IMR-90 (cell line): ENCODE data around the gene SSR4. TPM values are rescaled to one million over a fixed set of nuclear protein-coding genes. Genes with fewer than 3 reads are reported as not detected.

Experiments
- ATAC-seq: fragments of 200-7000 bp; cut with Tn5 transposase; 2 replicates; pipeline ENCODE4 v1.9.1; 2020; ENCODE audit warnings: low read depth, mild to moderate bottlenecking, moderate library complexity
- BruUV-seq: library from RNA; stranded (reverse); fragments of 400-500 nt; replicated peaks from 2 replicates; lab custom pipeline; 2021; lab: Mats Ljungman, UMichigan
- CTCF ChIA-PET: fragments of 300-600 bp; formaldehyde crosslinking; extraction: SDS; loops from one replicate; lab custom pipeline; 2021; ENCODE audit warnings: antibody characterized with exemption; lab: Yijun Ruan, JAX
- POLR2A ChIA-PET: fragments of 300-600 bp; sonication (Branson Sonifier 250); formaldehyde crosslinking; loops from one replicate; lab custom pipeline; 2022; ENCODE audit warnings: antibody characterized with exemption; ENCODE audit not compliant: unreplicated experiment; lab: Charles Lee
- DNase-seq: peaks from one replicate; pipeline ENCODE4 v3.0.0; 2013
- H2AFZ ChIP-seq: replicated peaks from 2 replicates; pipeline ENCODE3; 2013; ENCODE audit warnings: low read length, mild to moderate bottlenecking; ENCODE audit not compliant: poor library complexity
- H2AK5ac ChIP-seq: 2 replicates; pipeline ENCODE4 v1.6.1; 2013; ENCODE audit warnings: low read depth, low read length, inconsistent platforms
- H2AK9ac ChIP-seq: replicated peaks from 2 replicates; pipeline ENCODE3; 2013; ENCODE audit warnings: mild to moderate bottlenecking, low read depth, low read length, moderate library complexity; ENCODE audit not compliant: poor library complexity
- H2BK120ac ChIP-seq: 2 replicates; pipeline ENCODE4 v1.6.1; 2013; ENCODE audit warnings: low read depth, low read length, inconsistent platforms
- H2BK15ac ChIP-seq: 3 replicates; pipeline ENCODE4 v1.6.1; 2013; ENCODE audit warnings: low read depth, low read length, inconsistent platforms
- H2BK20ac ChIP-seq: 2 replicates; pipeline ENCODE4 v1.6.1; 2013; ENCODE audit warnings: low read depth, mild to moderate bottlenecking, inconsistent platforms, low read length, moderate library complexity
- H2BK5ac ChIP-seq: 2 replicates; pipeline ENCODE4 v1.6.1; 2013; ENCODE audit warnings: mild to moderate bottlenecking, low read depth, low read length, inconsistent platforms; ENCODE audit not compliant: poor library complexity, severe bottlenecking
- H3K14ac ChIP-seq: replicated peaks from 2 replicates; pipeline ENCODE4 v1.6.1; 2013; ENCODE audit warnings: low read depth, low read length, inconsistent platforms
- H3K18ac ChIP-seq: 2 replicates; pipeline ENCODE4 v1.6.1; 2013; ENCODE audit warnings: low read depth, low read length, control low read depth
- H3K23ac ChIP-seq: 2 replicates; pipeline ENCODE4 v1.6.1; 2013; ENCODE audit warnings: low read depth, low read length, inconsistent platforms
- H3K27ac ChIP-seq: 2 replicates; pipeline ENCODE4 v1.5.1; 2013; ENCODE audit warnings: mild to moderate bottlenecking, control low read depth, low read length; ENCODE audit not compliant: insufficient read depth
- H3K27me3 ChIP-seq: 2 replicates; pipeline ENCODE4 v1.6.1; 2013; ENCODE audit warnings: low read length; ENCODE audit not compliant: control insufficient read depth, insufficient read depth
- H3K36me3 ChIP-seq: 2 replicates; pipeline ENCODE4 v1.6.1; 2013; ENCODE audit warnings: low read length, mixed read lengths; ENCODE audit not compliant: control insufficient read depth, insufficient read depth
- H3K4ac ChIP-seq: 2 replicates; pipeline ENCODE4 v1.6.1; 2013; ENCODE audit warnings: low read depth, low read length, inconsistent platforms
- H3K4me1 ChIP-seq: 2 replicates; pipeline ENCODE4 v1.6.1; 2013; ENCODE audit warnings: low read length, mixed read lengths; ENCODE audit not compliant: control insufficient read depth, insufficient read depth
- H3K4me2 ChIP-seq: 2 replicates; pipeline ENCODE4 v1.6.1; 2013; ENCODE audit warnings: low read depth, mild to moderate bottlenecking, control low read depth, low read length, moderate library complexity
- H3K4me3 ChIP-seq: 2 replicates; pipeline ENCODE4 v1.5.1; 2013; ENCODE audit warnings: low read depth, mild to moderate bottlenecking, control low read depth, low read length, moderate library complexity; ENCODE audit not compliant: insufficient read depth
- H3K56ac ChIP-seq: 2 replicates; pipeline ENCODE4 v1.6.1; 2013; ENCODE audit warnings: low read length, inconsistent platforms; ENCODE audit not compliant: insufficient read depth; ENCODE audit errors: extremely low read depth
- H3K79me1 ChIP-seq, 2 experiments: 2 replicates each; pipeline ENCODE4 v1.6.1; 2013; ENCODE audit warnings: low read length in 2 of 2, inconsistent platforms in 1 of 2, low read depth in 1 of 2
- H3K9ac ChIP-seq: 2 replicates; pipeline ENCODE4 v1.6.1; 2013; ENCODE audit warnings: low read depth, low read length, control low read depth
- H3K9me1 ChIP-seq: 2 replicates; pipeline ENCODE4 v1.6.1; 2013; ENCODE audit warnings: low read length, inconsistent platforms; ENCODE audit not compliant: insufficient read depth
- H3K9me3 ChIP-seq: 2 replicates; pipeline ENCODE4 v1.6.1; 2013; ENCODE audit warnings: low read length; ENCODE audit not compliant: control insufficient read depth, insufficient read depth
- H4K20me1 ChIP-seq: 2 replicates; pipeline ENCODE4 v1.6.1; 2013; ENCODE audit warnings: low read length, inconsistent platforms; ENCODE audit not compliant: insufficient read depth
- H4K5ac ChIP-seq: 2 replicates; pipeline ENCODE4 v1.6.1; 2013; ENCODE audit warnings: mild to moderate bottlenecking, low read depth, low read length, control low read depth
- H4K8ac ChIP-seq, 2 experiments: 2 replicates each; pipeline ENCODE4 v1.6.1; 2013; ENCODE audit warnings: low read depth in 2 of 2, low read length in 2 of 2, control low read depth in 1 of 2, inconsistent platforms in 1 of 2
- H4K91ac ChIP-seq: 2 replicates; pipeline ENCODE4 v1.6.1; 2013; ENCODE audit warnings: low read depth, low read length, inconsistent platforms; ENCODE audit not compliant: insufficient read depth
- BHLHE40 ChIP-seq: fragments of 150-350 bp; IDR thresholded peaks from 2 replicates; pipeline ENCODE4 v1.6.1; 2016; ENCODE audit warnings: mild to moderate bottlenecking, low read depth, low read length
- POLR2A ChIP-seq: IDR thresholded peaks from 2 replicates; pipeline ENCODE4 v1.6.1; 2012; ENCODE audit warnings: mild to moderate bottlenecking, low read depth, low read length
- RAD21 ChIP-seq: IDR thresholded peaks from 2 replicates; pipeline ENCODE4 v1.6.1; 2012; ENCODE audit warnings: low read length, improper control_type of control experiment
- WGBS, 2 experiments: methylation state at CpG; one replicate each; pipeline versions ENCODE4 v1.1.5 to v1.1.7; 2013; ENCODE audit warnings: missing lambda C conversion rate in 2 of 2; ENCODE audit not compliant: insufficient read length in 1 of 2; ENCODE audit errors: extremely low coverage in 2 of 2; 5-methylcytosine and 5-hydroxymethylcytosine counted together
- dilution Hi-C: fragments of 300-500 bp; cut with HindIII; formaldehyde crosslinking; loops from one replicate; pipeline ENCODE4 v1.14.3; 2018; ENCODE audit warnings: low sequenced_read_pairs; ENCODE audit not compliant: unreplicated experiment
- in situ Hi-C: fragments of 300-500 bp; cut with MboI; formaldehyde crosslinking; loops from 3 replicates; pipeline ENCODE4 v1.14.3; 2019; ENCODE audit warnings: low sequenced_read_pairs, inconsistent platforms, mixed read lengths
- intact Hi-C: fragments of 100-400 bp; cut with micrococcal nuclease; formaldehyde crosslinking; loops from 2 replicates; pipeline ENCODE4 v1.10.0; 2022
- polyA plus RNA-seq, 3 experiments: library from polyadenylated mRNA; depleted of rRNA; stranded (reverse); fragments of >200 nt; gene quantifications; 2 replicates each; pipeline ENCODE4 v1.2.3, GENCODE V29; 2012; ENCODE audit warnings: low replicate concordance in 1 of 3
- total RNA-seq: library from RNA; depleted of rRNA; stranded (reverse); fragments of >200 nt; gene quantifications from 2 replicates; pipeline ENCODE4 v1.2.3, GENCODE V29; 2012
- TF ChIP-seq, protein P1 (sequence below): fragments of 150-350 bp; IDR thresholded peaks from 2 replicates; pipeline ENCODE4 v1.6.1; 2017; ENCODE audit warnings: mild to moderate bottlenecking, antibody characterized with exemption, low read length, low read depth

The SSR4 gene
- total and polyA plus RNA-seq, 2 of the 4 experiments (the other 2 are of a cell fraction), result 141 to 480 TPM

DNA sequence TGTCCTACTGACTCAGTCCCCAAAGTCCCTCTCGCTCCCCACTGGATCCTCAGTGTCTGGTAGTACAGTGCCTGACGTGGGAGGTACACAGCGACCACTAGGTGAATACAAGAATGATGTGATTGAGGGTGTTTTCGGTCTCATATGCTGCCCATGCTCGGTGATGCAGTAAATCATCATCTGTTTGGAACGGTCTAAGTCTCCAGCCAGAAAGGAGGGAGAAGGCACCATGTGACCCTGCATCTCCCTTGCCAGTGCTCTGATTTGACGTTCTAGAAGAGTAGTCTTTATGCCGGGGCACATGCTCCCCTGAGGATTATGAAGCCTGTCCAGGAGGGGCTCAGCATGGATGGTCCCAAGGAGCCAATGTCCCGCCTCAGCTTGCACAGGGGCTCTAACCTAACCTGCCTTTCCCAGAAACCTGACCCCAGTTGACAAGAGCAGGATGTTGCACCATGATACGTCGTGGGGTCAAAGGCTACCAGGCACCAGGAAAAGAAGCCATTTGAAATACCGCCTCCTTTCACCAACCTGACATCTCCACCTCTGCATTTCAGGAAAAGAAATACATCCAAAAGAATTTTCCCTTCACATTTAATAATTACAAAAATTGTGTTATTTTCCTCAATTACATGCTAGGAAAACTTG, 44.2 kb upstream of the SSR4 start:
- POLR2A ChIA-PET, result no interaction called here
- Histone ChIP-seq H2AK9ac (no peak overlapping the region), H3K56ac (no peak overlapping the region), H4K8ac (no peak overlapping the region), H2AFZ (no peak overlapping the region), H2BK120ac (no peak overlapping the region), H3K4me1 (no peaks in the 10 kb centered on the region), H3K4ac (no peak overlapping the region), H2AK5ac (no peak overlapping the region), H2BK20ac (no peak overlapping the region), H3K4me3 (no peak overlapping the region), H4K20me1 (no peaks in the 10 kb centered on the region), H3K14ac (no peak overlapping the region), H4K5ac (no peak overlapping the region), H3K27me3 (peaks cover 2% of the 10 kb centered on the region; the same call in 1 of the 2 replicates), H3K9ac (no peak overlapping the region), H3K18ac (no peak overlapping the region), H3K9me1 (no peaks in the 10 kb centered on the region), H3K4me2 (no peak overlapping the region), H3K36me3 (no peaks in the 10 kb centered on the region), H2BK5ac (no peak overlapping the region), H3K9me3 (no peaks in the 10 kb centered on the region; the same call in 1 of the 2 replicates), H3K79me1 (no peaks in the 10 kb centered on the region), H3K23ac (no peak overlapping the region), H4K91ac (no peak overlapping the region), H3K27ac (no peak overlapping the region), H2BK15ac (no peak overlapping the region)
- ATAC-seq, result no peak
- TF ChIP-seq RAD21 (no peak), BHLHE40 (no peak), POLR2A (no peak)
- TF ChIP-seq, protein P1, sequence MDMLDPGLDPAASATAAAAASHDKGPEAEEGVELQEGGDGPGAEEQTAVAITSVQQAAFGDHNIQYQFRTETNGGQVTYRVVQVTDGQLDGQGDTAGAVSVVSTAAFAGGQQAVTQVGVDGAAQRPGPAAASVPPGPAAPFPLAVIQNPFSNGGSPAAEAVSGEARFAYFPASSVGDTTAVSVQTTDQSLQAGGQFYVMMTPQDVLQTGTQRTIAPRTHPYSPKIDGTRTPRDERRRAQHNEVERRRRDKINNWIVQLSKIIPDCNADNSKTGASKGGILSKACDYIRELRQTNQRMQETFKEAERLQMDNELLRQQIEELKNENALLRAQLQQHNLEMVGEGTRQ, result no peak
- CTCF ChIA-PET, result interaction anchor here (0.6 kb wide), 1 partner anchor 10 kb away, joined by 4 read pairs; no protein-coding TSS in a partner anchor
- dilution Hi-C loops (no loop called here), in situ Hi-C loops (no loop called here), intact Hi-C loops (no loop called here)
- DNase-seq, result no peak
- 73% methylated on average over 4 of the region's 12 CpGs; no CpG with 5 or more reads in 1 of the 2 experiments for WGBS, 2 experiments
- BruUV-seq, result no TSS peak
